Fibroblast of skin of back (primary cell): Measurements from ENCODE around the gene BYSL.

Experiments used
- DNase-seq: peaks from one replicate; pipeline ENCODE4 v3.0.0-alpha.2; 2013

The BYSL gene

GRCh38 chr6:41914869-41915530 lies 6.3 kb upstream of the BYSL start:
- DNase-seq, result no peak

- peak; percentile 97 for DNase-seq
Observed at GRCh38 chr6:41917528-41917927, 3.8 kb upstream of the BYSL start.

GRCh38 chr6:41921712-41921998 lies 356 bp downstream of the BYSL start:
- DNase-seq, result no peak

- DNase-seq, result no peak
Observed at GRCh38 chr6:41922154-41922553, 855 bp downstream of the BYSL start.

- DNase-seq, result no peak
Observed at GRCh38 chr6:41927253-41927652, 6.0 kb downstream of the BYSL start.

- DNase-seq, result no peak
Observed at GRCh38 chr6:41929924-41930323, 8.6 kb downstream of the BYSL start.

GRCh38 chr6:41931792-41932191 lies 10.5 kb downstream of the BYSL start:
- DNase-seq, result no peak

- DNase-seq, result no peak
Observed at GRCh38 chr6:41932378-41932777, 11.1 kb downstream of the BYSL start.

- DNase-seq, result no peak
Observed at GRCh38 chr6:41934278-41935192, 13.2 kb downstream of the BYSL start.

GRCh38 chr6:41935193-41935574 lies 13.9 kb downstream of the BYSL start:
- no peak for DNase-seq

GRCh38 chr6:41935685-41936072 lies 14.4 kb downstream of the BYSL start:
- no peak for DNase-seq

- peak; percentile 79 for DNase-seq
Observed at GRCh38 chr6:41936073-41936837, 15.0 kb downstream of the BYSL start.

GRCh38 chr6:41937472-41937860 lies 16.2 kb downstream of the BYSL start:
- DNase-seq, result no peak

- no peak for DNase-seq
Observed at GRCh38 chr6:41937861-41938574, 16.7 kb downstream of the BYSL start.

GRCh38 chr6:41938590-41939175 lies 17.4 kb downstream of the BYSL start:
- no peak for DNase-seq

- DNase-seq, result peak; percentile 23
Observed at GRCh38 chr6:41939176-41939847, 18.0 kb downstream of the BYSL start.

- peak; percentile 40 for DNase-seq
Observed at GRCh38 chr6:41939848-41940758, 18.8 kb downstream of the BYSL start.

- peak; percentile 20 for DNase-seq
Observed at GRCh38 chr6:41940759-41941279, 19.5 kb downstream of the BYSL start.

GRCh38 chr6:41941280-41942066 lies 20.2 kb downstream of the BYSL start, which contains the start of gene CCND3:
CCND3 (minus strand) TSS chr6:41941808; CDS start chr6:41941649, 159 bp downstream.
- DNase-seq, result peak; percentile 93
